Measurements from ENCODE around the gene CTNNAL1.
"Not testable (repeated sequence)": the region's sequence is repeated elsewhere in the genome, so short reads cannot be mapped to it uniquely, and the experiment has no call there.

CTNNAL1 gene

GRCh38 chr9:109012876-109013678 is at the start of gene CTNNAL1:
Gene CTNNAL1, minus strand, starts transcription at chr9:109013499. Its CDS starts 57 bp downstream, at chr9:109013442.
- peak; percentile 67 to 74 for DNase-seq (ENCODE audit: low read depth in 2 of 2)

- DNase-seq (ENCODE audit: low read depth in 2 of 2), result no peak
Measured at GRCh38 chr9:109062543-109062942, 49.2 kb upstream of the CTNNAL1 start.

GRCh38 chr9:109060191-109060590 is 46.9 kb upstream of the CTNNAL1 start:
- no peak for DNase-seq (ENCODE audit: low read depth in 2 of 2)

- DNase-seq (ENCODE audit: low read depth in 2 of 2), result not testable (repeated sequence)
Measured at GRCh38 chr9:109053121-109053520, 39.8 kb upstream of the CTNNAL1 start.

GRCh38 chr9:109052416-109052815 is 39.1 kb upstream of the CTNNAL1 start:
- DNase-seq (ENCODE audit: low read depth in 2 of 2), result no peak

- DNase-seq (ENCODE audit: low read depth in 2 of 2), result no peak
Measured at GRCh38 chr9:109051733-109052132, 38.4 kb upstream of the CTNNAL1 start.

- no peak for DNase-seq (ENCODE audit: low read depth in 2 of 2)
Measured at GRCh38 chr9:109050444-109050843, 37.1 kb upstream of the CTNNAL1 start.

- DNase-seq (ENCODE audit: low read depth in 2 of 2), result no peak
Measured at GRCh38 chr9:109048822-109049221, 35.5 kb upstream of the CTNNAL1 start.

GRCh38 chr9:109047259-109047658 is 34.0 kb upstream of the CTNNAL1 start:
- DNase-seq (ENCODE audit: low read depth in 2 of 2), result no peak

- DNase-seq (ENCODE audit: low read depth in 2 of 2), result no peak
Measured at GRCh38 chr9:109046346-109046745, 33.0 kb upstream of the CTNNAL1 start.

- DNase-seq (ENCODE audit: low read depth in 2 of 2), result no peak
Measured at GRCh38 chr9:109043578-109043977, 30.3 kb upstream of the CTNNAL1 start.

GRCh38 chr9:109040571-109040970 is 27.3 kb upstream of the CTNNAL1 start:
- DNase-seq (ENCODE audit: low read depth in 2 of 2), result no peak

- DNase-seq (ENCODE audit: low read depth in 2 of 2), result no peak
Measured at GRCh38 chr9:109039539-109039938, 26.2 kb upstream of the CTNNAL1 start.

- DNase-seq (ENCODE audit: low read depth in 2 of 2), result no peak
Measured at GRCh38 chr9:109037946-109038715, 24.8 kb upstream of the CTNNAL1 start.

- no peak for DNase-seq (ENCODE audit: low read depth in 2 of 2)
Measured at GRCh38 chr9:109036744-109037680, 23.7 kb upstream of the CTNNAL1 start.

GRCh38 chr9:109035684-109036423 is 22.6 kb upstream of the CTNNAL1 start:
- DNase-seq (ENCODE audit: low read depth in 2 of 2), result no peak

GRCh38 chr9:109033941-109034700 is 20.8 kb upstream of the CTNNAL1 start:
- DNase-seq (ENCODE audit: low read depth in 2 of 2), result no peak

GRCh38 chr9:109031241-109031640 is 17.9 kb upstream of the CTNNAL1 start:
- DNase-seq (ENCODE audit: low read depth in 2 of 2), result no peak

- DNase-seq (ENCODE audit: low read depth in 2 of 2), result no peak
Measured at GRCh38 chr9:109030426-109030825, 17.1 kb upstream of the CTNNAL1 start.

- no peak for DNase-seq (ENCODE audit: low read depth in 2 of 2)
Measured at GRCh38 chr9:109028457-109028856, 15.2 kb upstream of the CTNNAL1 start.

All from stimulated activated CD8-positive, alpha-beta memory T cell treated with anti-CD3 and anti-CD28 coated beads, Interleukin-15, amount 100 ng/mL, for 4 hours (primary cell).